GM19395 (cell line): ENCODE data around the gene CBX5.
A peak's percentile ranks its signal among the peaks of the same experiment; 100 is the strongest.
"Not testable (repeated sequence)": the region's sequence is repeated elsewhere in the genome, so short reads cannot be mapped to it uniquely, and the experiment has no call there.

Experiments
- ATAC-seq: cut with Tn5 transposase; IDR thresholded peaks from one replicate; pipeline ENCODE4 v1.9.1; 2021; ENCODE audit warnings: mild to moderate bottlenecking, moderate library complexity; ENCODE audit not compliant: unreplicated experiment

The CBX5 gene

GRCh38 chr12:54228471-54228870, 51.5 kb downstream of the CBX5 start:
- ATAC-seq: no peak

- not testable (repeated sequence) for ATAC-seq
Measured at GRCh38 chr12:54227927-54228326, 52.0 kb downstream of the CBX5 start.

- ATAC-seq: no peak
Measured at GRCh38 chr12:54227376-54227775, 52.5 kb downstream of the CBX5 start.

GRCh38 chr12:54225666-54226065, 54.3 kb downstream of the CBX5 start:
- no peak for ATAC-seq

- no peak for ATAC-seq
Measured at GRCh38 chr12:54222609-54223008, 57.3 kb downstream of the CBX5 start.

- no peak for ATAC-seq
Measured at GRCh38 chr12:54221402-54221984, 58.4 kb downstream of the CBX5 start.

- no peak for ATAC-seq
Measured at GRCh38 chr12:54220567-54220966, 59.4 kb downstream of the CBX5 start.

- ATAC-seq: no peak
Measured at GRCh38 chr12:54220092-54220557, 59.8 kb downstream of the CBX5 start.

GRCh38 chr12:54217774-54218241, 62.1 kb downstream of the CBX5 start:
- peak; percentile 40 for ATAC-seq

- no peak for ATAC-seq
Measured at GRCh38 chr12:54216797-54217661, 62.9 kb downstream of the CBX5 start.

- no peak for ATAC-seq
Measured at GRCh38 chr12:54215989-54216796, 63.7 kb downstream of the CBX5 start.

GRCh38 chr12:54214553-54215406, 65.1 kb downstream of the CBX5 start:
- peak; percentile 75 for ATAC-seq

- no peak for ATAC-seq
Measured at GRCh38 chr12:54213079-54213478, 66.8 kb downstream of the CBX5 start.

- no peak for ATAC-seq
Measured at GRCh38 chr12:54211920-54212319, 68.0 kb downstream of the CBX5 start.

- ATAC-seq: no peak
Measured at GRCh38 chr12:54210400-54210790, 69.5 kb downstream of the CBX5 start.

GRCh38 chr12:54208591-54208990, 71.3 kb downstream of the CBX5 start:
- no peak for ATAC-seq

- ATAC-seq: peak; percentile 80
Measured at GRCh38 chr12:54207539-54208294, 72.2 kb downstream of the CBX5 start.

- no peak for ATAC-seq
Measured at GRCh38 chr12:54206791-54207190, 73.1 kb downstream of the CBX5 start.

- no peak for ATAC-seq
Measured at GRCh38 chr12:54204316-54204715, 75.6 kb downstream of the CBX5 start.
